HG03025 (cell line): Measurements from ENCODE around the gene ZSCAN10.

Source experiments
- ATAC-seq: cut with Tn5 transposase; IDR thresholded peaks from one replicate; pipeline ENCODE4 v1.9.1; 2021; ENCODE audit warnings: mild to moderate bottlenecking, moderate library complexity; ENCODE audit not compliant: unreplicated experiment, low FRiP score

The ZSCAN10 gene

DNA sequence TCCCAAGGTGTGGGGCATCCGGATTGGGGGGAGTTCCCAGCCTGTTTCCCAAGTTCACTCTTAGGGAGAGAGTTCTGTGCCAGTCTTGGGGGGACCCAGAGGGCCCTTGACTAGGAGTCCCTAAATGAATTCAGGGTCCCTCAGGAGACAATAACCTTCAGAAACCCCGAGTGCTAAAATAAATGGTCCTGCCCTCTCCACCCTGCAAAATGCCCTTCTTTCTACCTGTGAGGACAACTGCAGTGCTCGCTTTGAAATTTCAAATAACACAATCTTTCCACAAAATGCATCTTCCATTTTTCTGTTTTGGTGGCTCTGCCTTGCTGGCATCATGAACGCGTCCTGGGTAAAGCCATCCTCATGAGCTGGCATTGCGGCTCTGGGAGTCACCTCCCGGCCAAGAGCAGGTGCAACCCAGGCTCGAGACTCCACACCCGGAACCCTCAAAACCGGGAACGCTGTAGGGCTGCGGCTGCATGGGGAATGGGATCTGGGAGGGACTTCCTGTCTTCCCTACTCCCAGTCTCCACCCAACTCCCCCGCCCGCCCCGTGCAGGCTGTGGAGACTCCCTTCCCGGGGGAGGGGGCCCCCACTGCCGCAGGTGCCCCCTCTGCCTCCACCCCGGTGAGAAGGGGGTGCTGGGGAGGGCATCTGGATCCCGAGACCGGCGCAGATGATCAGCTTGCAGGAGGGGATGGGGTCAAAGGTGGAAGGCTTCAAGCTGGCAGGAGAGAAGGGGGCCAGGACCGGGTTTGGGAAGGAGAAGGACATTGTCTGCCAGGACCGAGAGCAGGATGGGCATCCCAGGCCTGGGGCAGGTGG, 13.2 kb upstream of the ZSCAN10 start, which contains the start of gene ZNF205:
ZNF205 (plus strand) TSS at position 529 of the 823 bp plus-strand sequence. CDS start 845 bp downstream, outside the sequence.
- no peak for ATAC-seq

DNA sequence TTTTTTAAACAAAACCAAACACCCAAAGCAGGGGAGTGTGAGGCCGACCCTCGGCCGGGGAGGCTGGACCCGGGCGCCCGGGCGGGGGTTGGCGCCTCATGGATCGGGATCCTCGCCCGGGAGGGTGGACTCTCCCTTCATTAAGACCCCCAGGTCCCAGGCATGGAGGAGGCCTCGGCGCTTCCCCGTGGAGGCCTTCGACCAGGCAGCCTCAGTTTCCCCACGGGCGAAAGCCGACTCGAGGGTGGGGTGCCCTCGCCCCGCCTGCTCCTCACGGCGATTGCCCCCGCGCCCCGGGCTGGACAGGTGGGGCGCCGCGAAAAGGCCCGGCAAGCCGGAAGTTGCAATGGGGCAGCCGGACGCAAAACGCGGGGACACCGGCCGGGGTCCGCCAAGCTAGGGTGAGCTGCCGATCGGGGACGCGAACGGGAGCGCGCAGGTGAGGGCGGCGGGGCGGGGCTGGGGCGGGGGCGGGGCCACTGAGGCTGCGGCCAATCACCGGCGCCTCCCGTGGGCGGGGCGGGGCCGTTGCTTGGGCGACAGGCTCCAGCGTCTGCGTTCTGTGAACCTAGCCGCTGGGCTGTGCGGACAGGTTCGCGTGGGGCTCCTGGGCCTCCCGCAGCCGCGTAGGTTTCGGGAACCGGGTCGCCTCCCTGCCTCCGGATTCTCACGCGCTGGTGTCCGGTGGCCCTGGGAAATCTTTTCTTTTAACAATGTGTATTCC, 7.3 kb upstream of the ZSCAN10 start:
- peak; percentile 78 for ATAC-seq

DNA sequence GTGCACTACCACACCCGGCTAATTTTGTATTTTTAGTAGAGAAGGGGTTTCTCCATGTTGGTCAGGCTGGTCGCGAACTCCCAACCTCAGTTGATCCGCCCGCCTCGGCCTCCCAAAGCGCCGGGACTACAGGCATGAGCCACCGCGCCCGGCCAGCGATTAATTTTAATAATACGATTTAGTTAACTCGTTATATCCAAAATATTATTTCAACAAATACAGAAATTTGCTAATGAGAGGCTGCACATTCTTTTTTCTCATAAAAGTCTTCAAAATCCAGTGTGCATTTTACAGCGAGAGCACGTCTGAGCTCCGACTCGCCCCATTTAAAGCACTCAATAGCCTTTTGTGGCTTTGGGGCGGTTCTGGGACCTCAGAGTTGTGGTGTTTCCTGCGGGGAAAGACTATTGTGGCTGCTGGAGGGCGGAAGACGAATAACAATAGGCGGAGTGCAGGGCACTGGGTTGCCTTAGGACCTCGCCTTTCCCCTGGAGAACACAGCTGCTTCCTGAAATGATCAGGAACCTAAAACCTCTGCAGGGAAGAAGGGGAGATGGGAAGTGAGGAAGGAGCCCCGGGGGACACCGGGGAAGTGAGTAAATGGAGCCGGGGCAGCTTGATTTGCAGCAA, 2.9 kb upstream of the ZSCAN10 start:
- no peak for ATAC-seq

DNA sequence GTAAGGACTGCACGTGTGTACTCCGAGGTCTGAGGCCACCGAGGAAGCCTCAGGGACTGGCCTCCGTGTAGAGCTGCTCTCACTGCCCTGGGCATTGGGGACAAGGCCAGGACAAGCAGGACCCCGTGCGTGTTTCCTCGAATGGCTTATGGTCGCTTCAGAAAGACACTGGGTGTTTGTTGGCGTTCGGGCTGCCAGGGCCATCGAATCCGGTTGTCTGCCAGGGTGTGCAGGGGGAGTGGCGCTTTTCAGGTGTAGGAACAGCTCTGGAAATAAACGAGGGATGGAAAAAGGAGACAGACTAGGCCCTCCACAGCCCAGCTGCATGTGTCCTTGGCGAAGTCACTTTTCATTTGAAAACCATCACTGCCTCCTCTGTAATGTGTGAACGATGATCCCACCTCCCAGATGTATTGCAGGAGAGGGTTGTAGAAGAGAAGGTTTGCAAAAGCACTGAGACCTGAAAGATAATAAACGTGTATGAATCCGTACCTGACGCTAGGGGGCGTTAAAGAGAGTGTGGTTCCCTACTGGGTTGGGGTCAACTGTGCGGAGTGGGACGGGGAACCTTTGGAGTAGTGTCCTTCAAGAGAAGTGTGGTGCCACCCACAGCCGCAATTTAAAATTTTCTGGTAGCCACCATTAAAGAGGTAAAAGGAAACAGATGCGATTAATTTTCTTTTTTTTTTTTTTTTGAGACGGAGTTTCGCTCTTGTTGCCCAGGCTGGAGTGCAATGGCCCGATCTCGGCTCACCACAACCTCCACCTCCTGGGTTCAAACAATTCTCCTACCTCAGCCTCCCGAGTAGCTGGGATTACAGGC, 2.1 kb upstream of the ZSCAN10 start:
- no peak for ATAC-seq

DNA sequence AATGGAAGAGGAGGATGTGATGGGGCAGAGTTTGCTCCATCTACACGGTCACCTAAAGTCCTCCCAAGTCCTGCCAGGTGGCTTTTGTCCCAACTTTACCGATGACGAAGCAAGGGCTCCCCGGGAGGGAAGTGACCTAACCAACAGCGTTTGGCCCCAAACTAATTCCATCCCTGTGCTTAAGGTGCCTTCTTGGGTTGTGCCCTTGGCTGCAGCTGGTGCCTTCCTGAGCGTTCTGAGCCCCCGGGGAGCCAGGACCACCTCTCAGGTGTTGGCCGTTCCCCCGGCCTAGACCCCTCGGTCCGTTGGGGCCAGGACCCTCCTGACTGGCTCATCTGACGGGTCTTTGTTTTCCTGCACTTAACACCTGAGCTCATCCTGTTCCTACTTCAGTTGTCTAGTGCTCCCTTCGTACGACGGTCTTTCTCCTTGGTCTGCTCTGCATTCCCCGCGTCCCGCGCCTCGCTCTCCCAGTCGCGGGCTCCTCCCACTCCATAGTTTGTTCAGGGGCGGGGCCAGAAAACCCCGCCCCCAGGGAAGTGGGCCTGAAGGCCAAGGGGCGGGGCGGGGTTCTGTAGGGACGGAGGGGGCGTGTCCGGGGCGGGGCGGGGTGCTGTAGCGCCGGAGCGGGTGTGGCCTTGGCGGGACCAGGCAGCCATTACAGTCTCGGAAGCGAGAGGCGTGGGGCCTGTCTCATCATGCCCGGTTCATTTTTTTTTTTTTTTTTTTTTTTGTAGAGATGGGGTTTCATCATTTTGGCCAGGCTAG, 822 bp upstream of the ZSCAN10 start:
- ATAC-seq = peak; percentile 48

DNA sequence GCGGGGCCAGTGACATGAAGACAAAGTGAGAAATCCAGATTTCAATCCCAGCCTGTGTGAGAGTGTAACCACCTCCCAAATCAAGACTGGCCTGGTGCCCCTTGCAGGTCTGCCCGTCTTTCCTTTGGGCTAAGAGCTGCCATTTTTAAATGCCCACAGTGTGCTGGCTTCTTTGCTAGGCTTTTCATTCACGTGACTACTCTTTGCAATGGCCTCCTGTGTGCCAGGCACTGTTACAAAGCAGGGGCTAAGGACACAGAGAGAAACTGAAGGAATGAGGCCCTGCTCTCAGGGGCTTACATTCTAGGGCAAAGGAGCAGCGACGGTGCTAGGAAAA, 269 bp upstream of the ZSCAN10 start:
- ATAC-seq = no peak

DNA sequence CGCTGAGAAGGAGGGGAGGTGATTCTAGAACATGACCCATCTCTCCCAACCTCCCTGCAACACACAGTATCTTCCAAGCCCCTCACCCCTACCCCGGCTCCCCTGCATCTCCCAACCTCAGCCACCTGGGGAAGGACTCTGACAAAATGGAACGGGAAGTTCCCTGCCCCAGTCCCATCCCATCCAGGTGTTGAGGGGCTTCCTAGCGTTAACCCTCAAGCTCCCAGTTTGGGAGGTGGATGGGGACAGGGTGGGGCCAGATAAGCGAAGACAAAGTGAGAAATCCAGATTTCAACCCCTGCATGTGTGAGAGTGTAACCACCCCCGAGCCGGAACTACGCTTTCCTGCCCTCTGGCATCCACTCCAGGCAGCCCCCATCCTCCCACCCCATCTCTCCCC, 1.8 kb downstream of the ZSCAN10 start:
- no peak for ATAC-seq

DNA sequence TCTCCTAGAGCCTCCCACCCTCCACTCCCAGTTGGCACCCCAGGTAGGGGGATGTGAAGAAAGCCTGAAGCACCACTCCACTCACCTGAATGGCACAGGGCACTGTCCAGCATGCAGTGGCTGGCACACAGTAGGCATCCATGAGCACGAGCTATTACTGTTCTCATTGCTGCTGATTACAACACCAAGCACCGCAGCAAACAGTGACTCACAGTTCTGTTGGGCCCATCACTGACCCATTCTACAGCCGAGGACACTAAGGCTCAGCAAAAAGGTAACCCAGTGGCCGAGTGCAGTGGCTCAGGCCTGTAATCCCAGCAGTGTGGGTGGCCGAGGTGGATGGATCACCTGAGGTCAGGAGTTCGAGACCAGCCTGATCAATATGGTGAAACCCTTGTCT, 2.7 kb downstream of the ZSCAN10 start:
- ATAC-seq = no peak

DNA sequence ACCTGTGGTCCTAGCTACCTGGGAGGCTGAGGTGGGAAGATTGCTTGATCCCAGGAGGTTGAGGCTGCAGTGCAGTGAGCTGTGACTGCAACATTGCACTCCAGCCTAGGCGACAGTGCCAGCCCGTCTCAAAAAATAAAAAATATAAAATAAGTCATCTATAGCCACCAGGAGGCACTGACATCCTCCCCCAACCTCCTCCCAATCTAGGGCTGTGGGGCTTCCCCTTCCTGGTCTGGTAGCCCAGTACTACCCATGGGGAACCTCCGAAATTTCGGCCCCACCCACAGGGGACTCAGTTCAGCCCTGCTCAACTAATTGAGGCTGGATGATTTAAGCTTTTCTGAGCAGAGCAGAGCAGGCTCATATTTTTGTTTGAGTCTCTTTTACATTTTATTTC, 3.2 kb downstream of the ZSCAN10 start:
- ATAC-seq = no peak

DNA sequence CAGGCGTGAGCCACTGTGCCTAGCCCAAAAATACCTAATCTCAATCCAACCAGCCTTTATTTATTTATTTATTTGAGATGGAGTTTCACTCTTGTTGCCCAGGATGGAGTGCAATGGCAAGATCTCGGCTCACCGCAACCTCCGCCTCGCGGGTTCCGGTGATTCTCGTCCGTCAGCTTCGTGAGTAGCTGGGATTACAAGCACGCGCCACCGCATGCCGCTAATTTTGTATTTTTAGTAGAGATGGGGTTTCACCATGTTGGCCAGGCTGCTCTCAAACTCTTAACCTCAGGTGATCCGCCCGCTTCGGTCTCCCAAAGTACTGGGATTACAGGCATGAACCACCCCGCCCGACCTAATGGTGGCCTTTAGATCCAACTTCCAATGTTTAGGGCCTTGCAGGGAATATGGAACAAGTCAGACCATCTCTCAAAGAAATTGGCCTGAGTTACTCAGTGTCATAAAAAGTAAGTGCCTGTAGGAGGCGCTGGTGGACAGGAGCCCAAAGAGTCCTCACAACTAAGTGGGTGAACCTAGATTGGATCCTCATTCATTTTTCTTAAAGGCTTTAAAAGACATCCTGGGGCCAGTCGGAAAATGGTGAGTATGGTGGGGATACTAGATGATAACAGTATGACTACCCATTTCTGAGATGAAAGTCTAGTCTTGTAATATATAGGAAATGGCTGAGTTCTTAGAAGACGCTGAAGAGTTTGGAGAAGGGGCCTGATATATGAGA, 4.6 kb downstream of the ZSCAN10 start:
- ATAC-seq = no peak

DNA sequence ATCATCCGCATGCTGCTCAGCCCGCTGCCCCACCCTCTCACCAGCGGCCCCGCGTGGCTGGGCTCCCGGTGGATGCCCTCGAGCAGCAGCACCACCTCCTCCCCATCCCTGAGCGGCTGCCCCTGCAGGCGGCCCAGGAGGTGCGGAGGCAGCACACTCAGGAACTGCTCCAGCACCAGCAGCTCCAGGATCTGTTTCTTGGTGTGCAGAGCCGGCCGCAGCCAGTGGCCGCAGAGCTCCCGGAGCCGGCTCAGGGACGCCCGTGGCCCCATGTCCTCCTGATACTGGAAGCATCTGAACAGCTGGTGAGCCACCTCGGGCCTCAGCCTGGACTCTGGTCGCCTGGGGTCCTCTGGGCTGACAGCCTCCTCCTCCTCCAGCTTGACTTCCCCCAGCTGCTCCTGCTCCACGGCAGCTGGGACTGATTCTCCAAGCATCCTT, 6.6 kb downstream of the ZSCAN10 start:
- ATAC-seq = no peak

DNA sequence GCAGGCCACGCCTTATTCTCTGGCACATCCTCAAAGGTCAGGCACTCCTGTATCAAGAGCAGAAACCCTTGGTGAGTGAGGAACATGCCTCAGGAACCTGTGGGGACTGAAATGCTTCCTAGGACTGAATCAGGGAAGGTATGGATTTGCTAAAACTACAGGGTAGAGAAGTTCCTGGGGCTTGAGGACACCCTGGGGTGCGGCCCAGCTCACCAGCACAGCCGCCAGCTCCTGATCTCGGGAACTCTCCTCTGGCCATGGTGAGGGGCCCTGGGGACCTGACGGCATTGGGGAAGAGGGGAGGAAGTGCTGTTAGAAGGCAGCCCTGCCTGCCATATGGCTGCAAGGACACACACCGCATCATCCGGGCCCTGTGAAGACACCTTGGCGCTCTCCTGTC, 7.5 kb downstream of the ZSCAN10 start:
- ATAC-seq = no peak

DNA sequence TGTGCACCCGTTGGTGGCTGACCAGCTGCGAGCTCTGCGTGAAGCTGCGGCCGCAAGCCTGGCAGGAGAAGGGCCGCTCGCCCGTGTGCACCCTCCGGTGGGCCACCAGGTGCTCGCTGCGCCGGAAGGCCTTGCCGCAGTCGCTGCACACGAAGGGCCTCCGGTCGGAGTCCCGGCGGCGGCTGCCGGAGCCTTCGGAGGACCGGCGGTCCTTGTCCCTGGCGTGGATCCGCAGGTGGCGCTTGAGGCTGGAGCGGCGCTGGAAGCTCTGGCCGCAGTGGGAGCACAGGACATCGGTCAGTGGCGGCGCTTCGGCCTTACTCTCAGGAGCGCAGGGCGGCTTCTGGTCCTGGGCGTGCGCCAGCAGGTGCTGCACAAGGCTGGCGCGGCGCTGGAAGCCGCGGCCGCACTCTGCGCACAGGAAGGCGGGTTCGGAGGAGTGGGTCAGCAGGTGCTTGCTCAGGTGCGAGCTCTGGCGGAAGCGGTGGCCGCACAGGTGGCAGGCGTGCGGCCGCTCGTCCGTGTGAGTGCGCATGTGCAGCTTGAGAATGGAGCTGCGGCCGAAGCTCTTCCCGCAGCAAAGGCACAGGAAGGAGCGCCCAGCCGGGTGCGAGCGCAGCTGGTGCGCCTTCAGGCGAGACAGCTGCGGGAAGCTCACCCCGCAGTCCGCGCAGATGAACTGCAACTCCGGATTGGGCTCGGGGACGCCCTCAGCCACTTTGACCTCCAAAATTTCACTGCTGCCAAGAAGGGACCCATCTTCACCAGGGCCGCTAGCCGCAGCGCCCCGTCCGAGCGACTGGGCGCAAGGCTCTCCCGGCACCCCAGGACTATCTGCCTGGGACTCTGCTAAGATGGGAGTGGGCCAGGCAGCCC, 9.1 kb downstream of the ZSCAN10 start:
- ATAC-seq = no peak

DNA sequence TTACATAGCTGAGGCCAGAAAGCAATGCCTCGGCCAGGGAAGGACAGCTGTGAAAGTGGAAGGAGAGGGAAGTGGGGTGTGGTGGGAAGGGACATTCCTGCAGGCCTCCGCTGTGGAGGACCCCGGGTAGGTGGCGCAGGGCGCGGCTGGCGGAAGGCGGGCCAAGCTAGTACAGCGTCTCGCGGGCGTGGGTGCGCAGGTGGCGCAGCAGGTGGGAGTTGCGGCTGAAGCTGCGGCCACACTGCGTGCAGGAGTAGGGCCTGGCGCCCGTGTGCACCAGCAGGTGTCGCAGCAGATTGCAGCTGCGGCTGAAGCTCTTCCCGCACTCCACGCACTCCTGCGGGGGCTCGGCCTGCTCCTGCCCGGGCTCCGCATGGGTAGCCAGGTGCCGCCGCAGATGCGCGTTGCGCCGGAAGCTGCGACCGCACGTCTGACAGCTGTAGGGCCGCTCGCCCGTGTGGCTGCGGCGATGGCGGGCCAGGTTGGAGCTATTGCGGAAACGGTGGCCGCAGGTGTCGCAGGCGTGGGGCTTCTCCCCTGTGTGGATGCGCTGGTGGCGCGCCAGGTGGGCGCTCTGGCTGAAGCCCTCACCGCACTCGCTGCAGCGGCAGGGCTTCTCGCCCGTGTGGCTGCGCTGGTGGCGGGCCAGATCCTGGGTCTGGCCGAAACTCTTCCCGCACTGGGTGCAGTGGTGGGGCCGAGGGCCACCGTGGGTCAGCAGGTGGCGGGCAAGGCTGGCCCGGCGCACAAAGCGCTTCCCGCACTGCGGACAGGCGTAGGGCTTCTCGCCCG, 10.0 kb downstream of the ZSCAN10 start:
- no peak for ATAC-seq

DNA sequence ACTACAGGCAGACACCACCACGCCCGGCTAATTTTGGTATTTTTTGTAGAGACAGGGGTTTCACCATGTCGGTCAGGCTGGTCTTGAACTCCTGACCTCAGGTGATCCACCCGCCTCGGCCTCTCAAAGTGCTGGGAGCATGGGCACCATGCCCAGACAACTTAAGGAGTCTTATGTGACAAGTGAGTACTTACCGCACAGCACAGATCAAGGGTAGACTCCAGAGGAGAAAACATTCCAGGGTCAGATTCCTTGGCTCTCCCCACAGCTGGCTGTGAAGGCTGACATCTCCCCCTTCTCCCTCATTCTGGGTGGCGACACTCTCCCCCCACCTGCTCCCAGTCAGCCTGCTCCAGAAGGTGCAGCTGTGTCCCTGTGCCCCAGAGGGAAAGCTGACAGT, 10.6 kb downstream of the ZSCAN10 start:
- ATAC-seq = no peak

DNA sequence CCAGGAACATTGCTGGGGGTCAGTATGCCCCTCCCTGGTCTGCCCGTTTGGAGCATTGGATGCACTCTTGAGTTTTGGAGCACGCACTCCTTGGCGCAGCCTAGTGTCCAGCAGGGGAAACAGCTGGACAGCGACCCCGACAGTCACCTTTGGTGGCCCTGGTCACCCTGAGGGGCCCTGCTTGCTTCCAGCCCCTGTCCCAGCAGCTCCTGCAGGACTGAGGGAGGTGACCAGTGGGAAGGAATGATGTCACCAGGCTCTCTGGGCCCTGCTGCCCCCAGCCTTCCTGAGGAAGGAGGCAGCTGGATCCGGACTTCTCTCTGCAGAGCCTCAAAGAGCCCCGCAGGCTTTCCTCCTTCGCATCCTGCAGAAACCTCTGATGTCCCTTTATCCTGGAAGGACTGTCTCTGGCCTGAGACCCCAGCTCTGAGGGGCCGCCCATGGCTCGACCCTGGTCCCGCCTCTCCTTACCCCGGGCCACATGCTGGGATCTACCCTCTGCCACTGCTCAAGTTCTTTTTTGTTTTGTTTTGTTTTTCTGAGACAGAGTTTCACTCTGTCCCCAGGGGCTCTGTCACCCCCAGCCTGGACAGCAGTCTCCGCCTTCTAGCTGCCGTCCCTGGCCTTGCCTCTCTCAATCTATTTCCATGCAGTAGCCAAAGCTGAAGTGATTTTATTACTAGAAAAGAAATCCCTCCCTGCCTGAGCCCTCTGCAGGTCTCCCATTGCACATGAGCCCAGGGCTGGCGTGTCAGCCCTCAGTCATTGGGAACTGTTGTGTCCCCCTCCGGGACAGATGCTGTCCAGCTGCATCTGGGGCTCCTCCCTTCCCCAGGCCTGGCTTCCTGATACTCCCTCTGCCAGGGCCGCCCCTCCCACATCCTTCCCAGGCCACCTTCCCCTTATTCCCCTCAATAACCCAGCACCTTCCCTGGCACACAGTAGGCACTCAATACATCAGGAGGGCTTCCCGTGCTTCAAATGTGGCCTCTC, 11.6 kb downstream of the ZSCAN10 start:
- no peak for ATAC-seq
